Measurements from ENCODE around the gene MDN1.
A peak's percentile ranks its signal among the peaks of the same experiment; 100 is the strongest.
"Not testable (repeated sequence)": the region's sequence is repeated elsewhere in the genome, so short reads cannot be mapped to it uniquely, and the experiment has no call there.

The MDN1 gene

GRCh38 chr6:89817481-89817880, 2.1 kb downstream of the MDN1 start:
- no peak for DNase-seq

DNA sequence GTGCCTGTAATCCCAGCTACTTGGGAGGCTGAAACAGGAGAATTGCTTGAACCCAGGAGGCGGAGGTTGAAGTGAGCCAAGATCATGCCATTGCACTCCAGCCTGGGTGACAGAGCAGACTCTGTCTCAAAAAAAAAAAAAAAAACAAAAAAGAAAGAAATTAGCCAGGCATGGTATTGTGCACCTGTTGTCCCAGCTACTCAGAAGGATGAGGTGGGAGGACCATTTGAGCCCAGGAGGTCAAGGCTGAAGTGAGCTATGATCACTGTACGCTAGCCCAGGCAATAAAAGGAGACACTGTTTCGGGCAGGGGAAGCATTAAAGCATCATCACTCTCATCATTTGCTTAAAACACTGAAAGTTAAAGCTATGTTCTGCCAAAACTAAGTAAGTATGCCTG, 6.2 kb downstream of the MDN1 start:
- DNase-seq, result not testable (repeated sequence)

DNA sequence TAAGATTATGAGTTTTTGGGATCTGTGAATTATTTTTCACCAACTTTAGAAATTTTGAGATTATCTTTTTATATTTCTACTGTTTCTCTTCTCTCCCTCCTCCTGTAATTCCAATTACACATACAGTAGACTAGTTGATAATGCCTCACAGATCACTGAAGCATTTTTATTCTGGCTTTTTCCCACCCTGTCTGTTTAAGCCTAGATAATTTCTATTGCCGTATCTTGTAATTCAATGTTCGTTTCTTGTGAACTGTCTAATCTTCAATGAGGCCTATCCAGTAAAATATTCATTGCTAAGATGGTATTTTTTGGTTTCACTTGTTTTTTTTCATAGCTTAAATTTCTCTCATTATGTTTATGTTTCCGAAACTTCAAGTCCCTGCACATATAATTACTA, 12.0 kb downstream of the MDN1 start:
- no peak for DNase-seq

GRCh38 chr6:89805814-89806371, 13.7 kb downstream of the MDN1 start:
- DNase-seq, result no peak

- DNase-seq, result no peak
These were observed 16.3 kb downstream of the MDN1 start for GRCh38 chr6:89803271-89803670.

- no peak for DNase-seq
These were observed 19.8 kb downstream of the MDN1 start for GRCh38 chr6:89799756-89800155.

DNA sequence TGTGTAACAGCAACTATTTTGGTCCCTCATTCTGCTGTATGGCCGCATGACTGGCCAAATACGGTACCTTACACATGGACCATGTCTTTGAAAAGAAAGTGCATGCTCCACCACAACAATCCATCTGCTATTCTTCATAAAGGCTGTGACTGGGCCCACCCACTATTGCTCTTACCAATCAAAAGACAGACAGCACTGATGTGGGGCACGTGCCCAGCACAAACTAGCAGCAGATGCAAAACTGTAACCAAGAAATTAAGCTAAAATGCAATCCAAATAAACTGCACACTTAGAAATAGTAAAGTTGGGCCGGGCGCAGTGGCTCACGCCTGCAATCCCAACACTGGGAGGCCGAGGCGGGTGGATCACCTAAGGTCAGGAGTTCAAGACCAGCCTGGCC, 20.5 kb downstream of the MDN1 start:
- DNase-seq, result no peak

DNA sequence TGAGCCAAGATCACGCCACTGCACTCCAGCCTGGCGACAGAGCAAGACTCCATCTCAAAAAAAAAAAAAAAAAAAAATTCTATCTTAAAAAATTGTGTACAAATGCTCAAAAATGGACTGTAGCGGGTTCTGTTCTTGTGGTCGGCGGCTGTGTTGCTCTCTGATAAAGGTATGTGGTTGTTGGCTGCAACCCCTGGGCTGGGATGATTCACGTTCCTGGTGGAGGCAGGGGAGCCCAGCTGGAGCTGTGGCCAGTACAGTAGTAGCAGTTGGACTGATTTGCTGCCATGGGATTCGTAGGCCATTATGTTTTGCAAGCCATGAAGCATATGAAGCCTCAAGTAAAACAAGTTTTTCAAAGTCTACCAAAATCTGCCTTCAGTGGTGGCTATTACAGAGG, 22.3 kb downstream of the MDN1 start:
- DNase-seq, result no peak

DNA sequence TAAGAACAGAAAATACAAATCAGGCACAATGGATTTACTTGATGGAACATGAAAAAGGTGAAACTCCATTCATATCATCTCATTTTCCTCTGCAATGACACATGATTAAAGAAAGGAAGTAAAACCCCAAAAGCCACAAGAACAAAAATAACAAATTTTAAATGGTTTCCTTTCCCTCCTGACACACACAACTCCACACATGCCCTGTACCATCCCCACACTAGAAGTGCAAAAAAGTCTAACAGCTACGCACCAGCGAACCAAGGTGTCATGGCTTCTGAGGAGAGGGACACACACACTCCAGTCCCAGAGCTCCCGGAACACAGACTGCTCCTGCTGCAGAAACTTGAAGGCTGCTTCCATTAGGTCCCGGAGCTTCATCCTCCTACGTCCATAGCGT, 25.3 kb downstream of the MDN1 start:
- DNase-seq, result no peak

GRCh38 chr6:89793586-89793985, 26.0 kb downstream of the MDN1 start:
- no peak for DNase-seq

DNA sequence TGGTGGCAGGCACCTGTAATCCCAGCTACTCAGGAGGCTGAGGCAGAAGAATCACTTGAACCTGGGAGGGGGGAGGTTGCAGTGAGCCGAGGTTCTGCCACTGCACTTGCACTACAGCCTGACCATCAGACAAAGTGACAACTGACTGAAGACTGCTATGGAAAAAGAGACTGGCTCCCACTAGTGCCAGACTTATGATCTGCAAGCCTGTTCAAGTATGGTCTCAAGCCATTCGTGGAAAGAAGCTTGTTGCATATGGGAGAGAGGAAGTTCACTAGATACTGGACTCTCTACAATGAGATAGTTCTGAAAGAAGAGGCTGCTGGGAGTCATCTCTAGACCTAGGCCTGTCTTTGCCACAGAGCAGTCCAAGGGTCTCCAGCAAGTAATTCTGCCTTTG, 26.7 kb downstream of the MDN1 start:
- peak; percentile 41 for DNase-seq

DNA sequence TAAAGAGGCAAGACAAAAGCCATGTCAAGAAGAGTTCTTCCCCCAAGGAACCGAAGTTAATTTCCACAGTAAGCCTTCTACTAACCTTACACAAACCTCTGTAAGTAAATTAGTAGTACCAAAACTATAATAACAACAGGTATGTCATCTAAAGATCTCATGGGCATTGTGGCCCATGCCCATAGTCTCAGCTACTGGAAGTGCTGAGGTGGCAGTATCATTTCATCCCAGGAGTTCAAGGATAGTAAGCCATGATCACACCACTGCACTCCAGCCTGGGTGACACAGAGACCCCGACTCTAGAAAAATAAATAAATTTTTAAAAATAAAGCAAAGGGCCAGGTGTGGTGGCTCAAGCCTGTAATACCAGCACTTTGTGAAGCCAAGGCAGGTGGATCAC, 29.2 kb downstream of the MDN1 start:
- no peak for DNase-seq

DNA sequence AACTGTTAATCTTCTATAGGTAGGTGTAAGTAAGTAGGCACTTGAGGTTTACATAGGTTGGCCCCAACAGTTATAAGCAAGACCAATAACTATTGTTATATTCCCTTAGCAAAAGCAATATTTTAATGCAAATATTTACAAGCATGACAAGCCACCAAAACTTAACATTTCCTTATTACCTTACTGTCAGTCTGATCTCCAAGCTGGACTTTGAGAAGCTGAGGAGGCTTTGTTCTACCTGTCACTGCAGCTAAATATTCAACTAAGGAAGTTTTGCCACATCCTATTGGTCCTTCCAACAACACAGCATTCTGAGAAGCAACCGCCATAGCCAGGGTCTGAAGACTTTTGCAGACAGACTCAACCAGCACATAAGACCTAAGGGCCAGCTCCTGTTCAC, 29.6 kb downstream of the MDN1 start:
- no peak for DNase-seq

DNA sequence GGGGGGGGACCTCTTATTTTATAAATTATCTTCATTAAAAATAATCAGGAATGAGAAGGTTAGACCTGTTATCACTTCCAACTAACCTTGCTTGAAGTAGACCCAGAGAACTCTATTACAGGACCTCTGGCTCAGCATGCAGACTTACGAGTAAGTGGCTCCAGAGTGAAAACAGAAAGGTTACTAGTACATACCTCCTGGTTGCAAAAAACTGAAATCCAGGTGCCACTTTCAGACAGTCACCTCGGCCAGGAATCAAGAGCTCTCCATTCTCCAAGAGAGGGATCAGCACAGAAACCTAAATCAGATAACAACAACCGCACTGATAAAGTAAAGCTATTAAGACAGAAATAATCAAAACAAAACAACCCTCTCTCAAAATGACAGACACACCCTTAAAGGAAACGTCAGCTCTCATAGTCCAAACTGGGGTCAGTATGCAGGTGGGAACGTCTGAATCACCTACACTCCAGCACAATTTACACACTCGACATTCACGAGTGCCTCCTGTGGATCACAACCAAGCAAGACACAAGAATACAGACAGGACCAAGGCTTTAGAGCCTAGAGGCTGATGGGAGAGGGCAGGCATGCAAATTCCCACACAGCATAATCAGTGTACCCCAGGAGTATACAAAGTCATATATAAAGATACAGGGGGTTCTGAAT, 31.8 kb downstream of the MDN1 start:
- no peak for DNase-seq

DNA sequence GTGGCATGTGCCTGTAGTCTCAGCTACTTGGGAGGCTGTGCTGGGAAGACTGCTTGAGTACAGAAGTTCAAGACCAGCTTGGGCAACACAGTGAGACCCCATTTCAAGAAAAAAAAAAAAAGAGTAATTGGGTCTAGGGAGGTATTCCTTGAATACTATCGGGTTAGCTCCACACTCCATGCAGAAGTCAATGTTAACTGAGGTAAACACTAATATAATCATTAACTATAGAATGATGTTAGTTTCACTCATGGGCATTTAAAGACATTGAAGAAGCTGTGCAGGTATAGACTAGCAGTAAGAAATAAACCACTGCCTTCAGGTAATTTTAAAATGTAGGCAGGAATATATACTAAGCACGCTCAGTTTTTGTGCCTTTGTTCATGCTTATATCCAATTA, 32.6 kb downstream of the MDN1 start:
- DNase-seq, result no peak

DNA sequence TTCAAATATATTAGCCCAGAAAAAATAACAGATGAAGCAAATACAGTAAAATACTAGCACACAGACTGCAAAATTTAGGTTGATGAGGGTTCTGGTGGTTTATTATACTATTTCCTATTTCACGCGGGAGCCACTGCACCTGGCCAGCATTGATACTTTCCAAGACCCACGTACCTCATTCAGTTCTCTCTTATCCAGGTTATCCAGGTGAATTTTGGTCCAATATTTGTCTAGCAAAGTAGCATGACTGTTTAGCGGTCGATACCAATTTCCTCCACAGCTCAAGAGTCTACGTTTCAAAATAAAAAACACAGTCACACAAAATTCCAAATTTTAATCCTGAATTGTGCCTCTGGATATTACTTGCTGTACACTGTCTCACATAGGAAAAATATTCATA, 34.8 kb downstream of the MDN1 start:
- DNase-seq, result no peak

- DNase-seq, result not testable (repeated sequence)
These were observed 36.3 kb downstream of the MDN1 start for GRCh38 chr6:89783293-89783692.

GRCh38 chr6:89782222-89782621, 37.4 kb downstream of the MDN1 start:
- DNase-seq, result no peak

GRCh38 chr6:89781070-89782034, 38.2 kb downstream of the MDN1 start:
- DNase-seq, result no peak

DNA sequence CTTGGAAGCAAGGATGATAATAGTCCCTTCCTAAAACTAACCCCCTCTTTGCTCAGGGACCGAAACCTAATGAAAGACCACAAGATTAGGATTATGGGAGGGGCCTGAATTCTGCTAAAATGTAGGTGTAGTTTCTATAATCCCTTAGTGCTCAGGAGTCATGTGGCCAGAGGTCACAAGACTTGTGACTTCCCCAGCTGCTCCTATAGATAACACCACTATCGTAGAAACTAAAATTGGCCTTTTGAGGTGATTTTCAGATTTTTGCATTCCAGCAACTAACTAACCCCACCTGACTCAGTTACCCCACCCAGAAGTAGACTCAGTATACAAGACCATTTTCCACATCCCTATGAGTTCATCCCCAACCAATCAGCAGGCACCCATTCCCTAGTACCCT, 42.1 kb downstream of the MDN1 start:
- DNase-seq, result no peak

DNA sequence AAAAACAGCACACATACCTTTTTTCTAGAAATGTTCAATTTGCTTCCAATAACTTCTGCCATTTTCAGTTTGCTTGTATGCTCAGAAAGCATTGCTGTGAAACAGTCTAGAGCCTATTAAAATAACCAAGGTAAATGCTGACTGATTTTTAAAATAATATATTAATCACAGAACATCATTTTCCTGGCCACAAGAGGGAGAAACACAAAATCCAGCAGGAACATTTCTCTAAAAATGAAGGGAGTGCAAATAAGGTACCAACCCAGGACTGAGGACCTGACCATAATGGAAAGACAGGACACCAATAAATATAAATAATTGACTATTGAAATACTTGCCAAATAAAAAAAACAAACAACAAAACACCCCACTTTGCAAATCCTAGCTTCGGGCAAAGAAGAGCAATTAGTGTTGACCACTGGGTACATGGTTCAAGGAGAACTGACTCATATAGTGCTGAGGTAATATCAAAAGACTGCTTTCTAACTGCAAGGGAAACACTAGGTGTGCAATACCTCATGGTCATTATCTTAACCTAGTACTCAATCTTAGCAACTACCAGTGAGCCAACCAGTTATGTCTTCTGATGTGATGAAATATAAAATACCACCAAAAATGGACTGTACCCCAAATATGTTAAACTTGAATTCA, 42.9 kb downstream of the MDN1 start:
- DNase-seq, result no peak

- no peak for DNase-seq
These were observed 44.4 kb downstream of the MDN1 start for GRCh38 chr6:89775150-89775549.

DNA sequence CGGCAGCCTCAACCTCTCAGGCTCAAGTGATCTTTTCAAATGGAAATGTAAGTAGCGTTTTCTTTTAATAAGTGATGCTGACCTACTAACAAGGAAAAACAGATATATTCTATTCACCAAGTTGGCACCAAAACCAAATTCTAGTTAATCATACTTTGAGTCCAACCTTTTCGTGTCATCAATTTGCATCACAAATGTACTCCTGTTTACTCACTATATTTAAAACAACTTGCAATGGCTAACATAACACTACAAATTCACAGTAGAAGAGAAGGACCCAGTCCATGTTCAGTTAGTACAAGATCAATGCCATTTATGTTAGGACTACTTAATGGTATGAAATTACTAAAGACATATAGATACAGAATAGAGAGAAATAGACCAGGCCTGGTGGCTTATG, 50.0 kb downstream of the MDN1 start:
- DNase-seq, result no peak

DNA sequence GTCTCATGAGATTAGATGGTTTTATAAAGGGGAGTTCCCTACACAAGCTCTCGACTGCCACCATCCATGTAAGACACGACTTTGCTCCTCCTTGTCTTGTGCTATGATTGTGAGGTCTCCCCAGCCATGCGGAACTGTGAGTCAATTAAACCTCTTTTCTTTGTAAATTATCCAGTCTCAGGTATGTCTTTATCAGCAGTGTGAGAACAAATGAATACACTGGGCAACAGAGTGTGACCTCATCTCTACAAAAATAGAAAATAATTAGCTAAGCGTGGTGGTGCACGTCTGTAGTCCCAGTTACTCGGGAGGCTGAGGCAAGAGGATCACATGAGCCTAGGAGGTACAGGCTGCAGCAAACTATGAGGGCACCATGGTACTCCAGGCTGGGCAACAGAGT, 51.3 kb downstream of the MDN1 start:
- DNase-seq, result no peak

All from 8988T (cell line).